Ishikawa (cell line): ENCODE data around the gene S100A7A.

Experiments
- CEBPB ChIP-seq: IDR thresholded peaks from 2 replicates; pipeline ENCODE4 v1.6.1; 2012
- CREB1 ChIP-seq: IDR thresholded peaks from 2 replicates; pipeline ENCODE4 v1.6.1; 2012; ENCODE audit warnings: low read depth
- EGR1 ChIP-seq: IDR thresholded peaks from 2 replicates; pipeline ENCODE4 v1.6.1; 2012
- EP300 ChIP-seq: IDR thresholded peaks from 2 replicates; pipeline ENCODE4 v1.6.1; 2012; ENCODE audit warnings: borderline replicate concordance
- FOXM1 ChIP-seq: IDR thresholded peaks from 2 replicates; pipeline ENCODE4 v1.6.1; 2012; ENCODE audit warnings: low read depth, borderline replicate concordance
- MAX ChIP-seq: IDR thresholded peaks from 2 replicates; pipeline ENCODE4 v1.6.1; 2012
- NFIC ChIP-seq: IDR thresholded peaks from 2 replicates; pipeline ENCODE4 v1.6.1; 2012
- RAD21 ChIP-seq: IDR thresholded peaks from 2 replicates; pipeline ENCODE4 v1.6.1; 2012; ENCODE audit warnings: low read depth
- REST ChIP-seq: IDR thresholded peaks from 2 replicates; pipeline ENCODE4 v1.6.1; 2012; ENCODE audit warnings: low read depth, mild to moderate bottlenecking
- TAF1 ChIP-seq: IDR thresholded peaks from 2 replicates; pipeline ENCODE4 v1.6.1; 2012; ENCODE audit warnings: low read depth, mild to moderate bottlenecking
- TCF12 ChIP-seq: IDR thresholded peaks from 2 replicates; pipeline ENCODE4 v1.6.1; 2012; ENCODE audit warnings: low read depth
- TEAD4 ChIP-seq: IDR thresholded peaks from 2 replicates; pipeline ENCODE4 v1.6.1; 2012
- USF1 ChIP-seq: IDR thresholded peaks from 2 replicates; pipeline ENCODE4 v1.6.1; 2012
- YY1 ChIP-seq: IDR thresholded peaks from 2 replicates; pipeline ENCODE4 v1.6.1; 2012; ENCODE audit warnings: low read depth
- ZBTB7A ChIP-seq: IDR thresholded peaks from 2 replicates; pipeline ENCODE4 v1.6.1; 2012; ENCODE audit warnings: low read depth

S100A7A gene

GRCh38 chr1:153466908-153467307, 50.6 kb downstream of the S100A7A start:
- TF ChIP-seq TAF1, result no peak
- no peak for TF ChIP-seq EP300
- no peak for TF ChIP-seq TCF12
- TF ChIP-seq CREB1, result no peak
- TF ChIP-seq USF1, result no peak
- TF ChIP-seq CEBPB, result no peak
- TF ChIP-seq RAD21, result no peak
- no peak for TF ChIP-seq EGR1
- TF ChIP-seq FOXM1, result no peak
- TF ChIP-seq NFIC, result no peak
- no peak for TF ChIP-seq YY1
- TF ChIP-seq ZBTB7A, result no peak
- no peak for TF ChIP-seq MAX
- no peak for TF ChIP-seq TEAD4
- no peak for TF ChIP-seq REST

- TF ChIP-seq TAF1, result no peak
These were observed 54.4 kb downstream of the S100A7A start for GRCh38 chr1:153470707-153471106.
